Right atrium auricular region (tissue), 2 donors: ENCODE data around the gene ILDR1. TPM values are rescaled to one million over a fixed set of nuclear protein-coding genes. Genes with fewer than 3 reads are reported as not detected.

Experiments
- DNase-seq: peaks from one replicate; pipeline ENCODE4 v3.0.0-alpha.2; 2019; ENCODE audit warnings: low spot score
- H3K27ac ChIP-seq, 2 donors: fragments of 200-600 bp; sonication (generic); 1 replicate in 1 of 2; 2 replicates in 1 of 2; pipeline ENCODE4 v1.5.1; 2016 to 2019
- H3K27me3 ChIP-seq, 2 donors: fragments of 200-600 bp; sonication (generic); one replicate each; pipeline versions ENCODE4 v1.5.1 to v1.6.0; 2017 to 2019
- H3K36me3 ChIP-seq: fragments of 200-600 bp; sonication (generic); one replicate; pipeline ENCODE4 v1.5.1; 2016
- H3K4me1 ChIP-seq, 2 donors: fragments of 200-600 bp; sonication (generic); one replicate each; pipeline versions ENCODE4 v1.5.1 to v1.6.0; 2017 to 2019
- H3K4me3 ChIP-seq, 2 donors: fragments of 200-600 bp; sonication (generic); 1 replicate in 1 of 2; 2 replicates in 1 of 2; pipeline ENCODE4 v1.5.1; 2017 to 2019; ENCODE audit warnings: mild to moderate bottlenecking in 1 of 2, moderate library complexity in 1 of 2
- H3K9me3 ChIP-seq, 2 donors: fragments of 200-600 bp; sonication (generic); one replicate each; pipeline ENCODE4 v1.5.1; 2019
- total RNA-seq, 2 donors: library from RNA; depleted of rRNA; stranded (reverse); fragments of >200 nt; gene quantifications; one replicate each; pipeline ENCODE4 v1.1.0, GENCODE V29; 2016
- TF ChIP-seq, protein P1 (sequence below), 2 donors: fragments of 200-600 bp; sonication (generic); IDR thresholded peaks; one replicate each; pipeline ENCODE4 v1.5.1; 2019; ENCODE audit warnings: antibody characterized with exemption in 2 of 2

Gene ILDR1
- total RNA-seq, 2 donors from 2014 or later: not detected

- no peak for DNase-seq
- H3K27me3 ChIP-seq: no peaks in the 10 kb centered on the region
Measured at GRCh38 chr3:121998611-121999473, 23.2 kb downstream of the ILDR1 start.

GRCh38 chr3:121998030-121998580 lies 23.9 kb downstream of the ILDR1 start:
- H3K9me3 ChIP-seq: no peaks in the 10 kb centered on the region
- H3K4me3 ChIP-seq: no peak overlapping the region
- peaks cover 0 to 14% of the 10 kb centered on the region in 2 donors for H3K4me1 ChIP-seq
- TF ChIP-seq, protein P1, sequence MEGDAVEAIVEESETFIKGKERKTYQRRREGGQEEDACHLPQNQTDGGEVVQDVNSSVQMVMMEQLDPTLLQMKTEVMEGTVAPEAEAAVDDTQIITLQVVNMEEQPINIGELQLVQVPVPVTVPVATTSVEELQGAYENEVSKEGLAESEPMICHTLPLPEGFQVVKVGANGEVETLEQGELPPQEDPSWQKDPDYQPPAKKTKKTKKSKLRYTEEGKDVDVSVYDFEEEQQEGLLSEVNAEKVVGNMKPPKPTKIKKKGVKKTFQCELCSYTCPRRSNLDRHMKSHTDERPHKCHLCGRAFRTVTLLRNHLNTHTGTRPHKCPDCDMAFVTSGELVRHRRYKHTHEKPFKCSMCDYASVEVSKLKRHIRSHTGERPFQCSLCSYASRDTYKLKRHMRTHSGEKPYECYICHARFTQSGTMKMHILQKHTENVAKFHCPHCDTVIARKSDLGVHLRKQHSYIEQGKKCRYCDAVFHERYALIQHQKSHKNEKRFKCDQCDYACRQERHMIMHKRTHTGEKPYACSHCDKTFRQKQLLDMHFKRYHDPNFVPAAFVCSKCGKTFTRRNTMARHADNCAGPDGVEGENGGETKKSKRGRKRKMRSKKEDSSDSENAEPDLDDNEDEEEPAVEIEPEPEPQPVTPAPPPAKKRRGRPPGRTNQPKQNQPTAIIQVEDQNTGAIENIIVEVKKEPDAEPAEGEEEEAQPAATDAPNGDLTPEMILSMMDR (IDR thresholded peaks at IDR 0.05): no peak
- H3K27me3 ChIP-seq: no peaks in the 10 kb centered on the region
- H3K36me3 ChIP-seq: no peaks in the 10 kb centered on the region
- no peak for DNase-seq
- peak overlapping the region in 1 of 2 donors; percentile 16 for H3K27ac ChIP-seq

More at GRCh38 chr3:121998611-121999473, 23.2 kb downstream of the ILDR1 start:
- Histone ChIP-seq H3K36me3 (no peaks in the 10 kb centered on the region), H3K4me3 (no peak overlapping the region), H3K4me1 (peaks cover 0 to 14% of the 10 kb centered on the region in 2 donors), H3K27ac (no peak overlapping the region), H3K9me3 (no peaks in the 10 kb centered on the region)
- TF ChIP-seq, protein P1 (IDR thresholded peaks at IDR 0.05): no peak

DNA sequence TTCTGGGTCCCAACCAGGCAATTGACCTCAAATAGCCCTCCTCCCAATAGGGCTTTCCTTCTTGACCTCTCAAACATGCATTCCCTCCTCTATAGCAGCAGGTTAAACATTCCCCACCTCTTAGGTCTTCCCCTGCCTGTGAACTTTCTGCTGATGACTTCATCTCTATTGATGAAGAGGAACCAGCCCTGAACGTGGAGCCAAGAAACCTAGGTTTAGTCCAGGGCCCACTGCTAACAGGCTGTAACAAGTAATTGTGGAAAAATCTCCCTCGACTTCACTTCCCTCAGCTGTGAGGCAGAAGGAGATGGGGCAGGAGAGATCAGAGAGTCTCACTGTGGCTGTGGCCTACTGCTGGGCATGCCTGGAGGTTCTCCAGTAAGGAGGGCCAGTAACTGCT lies 24.7 kb downstream of the ILDR1 start:
- Histone ChIP-seq H3K36me3 (no peaks in the 10 kb centered on the region), H3K27ac (peak overlapping the region in 1 of 2 donors; percentile 7), H3K27me3 (no peaks in the 10 kb centered on the region), H3K4me1 (peaks cover 0 to 14% of the 10 kb centered on the region in 2 donors), H3K9me3 (no peaks in the 10 kb centered on the region), H3K4me3 (no peak overlapping the region)
- TF ChIP-seq, protein P1 (IDR thresholded peaks at IDR 0.05): no peak
- DNase-seq: no peak

GRCh38 chr3:121996441-121996840 lies 25.6 kb downstream of the ILDR1 start:
- Histone ChIP-seq H3K27ac (no peak overlapping the region), H3K27me3 (no peaks in the 10 kb centered on the region), H3K9me3 (no peaks in the 10 kb centered on the region), H3K4me3 (no peak overlapping the region), H3K36me3 (no peaks in the 10 kb centered on the region), H3K4me1 (peaks cover 0 to 14% of the 10 kb centered on the region in 2 donors)
- TF ChIP-seq, protein P1 (IDR thresholded peaks at IDR 0.05): no peak
- DNase-seq: no peak

DNA sequence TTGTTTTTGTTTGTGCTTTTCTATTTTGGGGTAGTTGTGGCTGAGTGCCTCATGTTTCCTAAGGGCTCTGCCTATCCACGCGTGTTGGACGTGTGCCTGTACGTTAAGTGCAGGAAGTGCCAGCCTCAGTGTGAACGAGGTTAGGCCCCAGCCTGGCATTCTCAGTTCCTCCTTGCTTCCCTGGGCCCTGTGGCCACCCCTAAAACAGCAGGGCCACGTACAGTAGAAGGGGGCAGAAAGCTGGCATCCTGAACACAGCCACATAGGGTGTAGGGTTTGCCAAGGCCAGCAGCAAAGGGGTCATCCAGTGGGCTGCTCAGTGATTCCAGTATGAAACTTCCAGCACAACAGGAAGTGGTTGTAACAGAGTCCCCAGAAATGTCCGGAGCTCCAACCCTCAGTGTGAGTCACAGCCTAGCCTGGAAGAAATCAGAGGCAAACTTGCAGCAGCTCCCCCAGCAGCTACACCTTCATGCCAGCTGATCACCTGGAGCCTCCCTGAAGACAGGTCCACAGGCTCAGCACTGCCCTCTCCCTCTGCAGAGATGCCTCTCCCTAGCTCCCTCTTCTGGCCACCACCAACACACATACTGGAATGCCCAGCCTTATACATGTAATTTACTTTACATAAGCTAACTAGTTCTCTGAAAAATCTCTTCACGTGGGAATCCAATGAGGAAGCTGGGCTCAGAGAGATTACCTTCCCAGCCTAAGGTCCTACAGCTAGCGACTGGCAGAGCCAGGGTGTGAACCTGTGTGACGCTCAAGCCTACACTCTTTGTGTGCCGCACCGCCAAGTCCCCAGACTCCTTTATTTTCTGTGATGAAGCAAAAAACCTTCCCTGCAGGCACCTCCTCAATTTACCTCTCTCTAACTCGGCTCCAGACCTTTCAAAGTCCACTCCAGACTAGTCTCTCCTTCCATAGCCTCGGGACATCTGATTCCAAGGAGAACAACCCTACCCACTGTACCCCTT lies 26.6 kb downstream of the ILDR1 start:
- DNase-seq: peak; percentile 61

More for the DNA sequence above, 26.6 kb downstream of the ILDR1 start:
- H3K27ac ChIP-seq: peak overlapping the region in 1 of 2 donors; percentile 34
- peaks cover 0 to 14% of the 10 kb centered on the region in 2 donors for H3K4me1 ChIP-seq
- H3K9me3 ChIP-seq: no peaks in the 10 kb centered on the region
- no peaks in the 10 kb centered on the region for H3K27me3 ChIP-seq
- no peak overlapping the region for H3K4me3 ChIP-seq
- TF ChIP-seq, protein P1 (IDR thresholded peaks at IDR 0.05): peak; percentile 21 to 56
- H3K36me3 ChIP-seq: no peaks in the 10 kb centered on the region
